Medulla oblongata (tissue), 1 donor: ENCODE data around the gene ERC1.

Source experiments
- DNase-seq: peaks from one replicate; pipeline ENCODE4 v3.0.0-alpha.2; 2015; ENCODE audit errors: extremely low spot score

ERC1 gene

DNA sequence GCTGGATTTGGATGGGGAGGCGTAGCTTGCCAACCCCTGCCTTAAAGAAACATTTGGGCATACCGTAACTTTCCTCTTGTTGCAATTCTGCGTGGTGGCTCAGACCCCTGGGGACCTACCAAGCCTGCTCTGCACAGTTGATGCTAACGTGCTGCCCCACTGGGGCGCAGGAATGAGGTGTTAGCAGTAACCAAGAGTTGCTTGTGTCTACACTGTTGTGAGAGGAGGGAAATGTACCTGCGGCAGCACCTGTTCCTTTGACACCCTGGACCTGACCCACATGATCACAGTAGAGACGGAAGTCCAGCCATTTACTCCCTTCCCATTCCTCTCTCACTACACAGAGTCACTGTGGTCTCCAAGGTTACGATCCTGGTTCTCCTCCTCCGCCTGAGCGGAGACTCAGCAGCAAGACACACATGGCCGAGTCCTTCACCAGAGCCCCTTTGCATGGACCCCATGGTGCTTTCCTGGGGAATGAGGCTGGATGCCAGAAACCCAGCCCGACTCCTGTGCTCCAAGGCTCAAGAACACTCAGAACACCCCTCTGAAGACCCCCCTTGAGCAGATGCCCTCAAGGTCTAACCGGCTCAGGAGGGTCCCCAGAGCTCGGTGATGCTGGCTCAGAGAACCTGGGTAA, 518.5 kb downstream of the ERC1 start:
- DNase-seq, result no peak

GRCh38 chr12:1510056-1510812, 519.2 kb downstream of the ERC1 start:
- no peak for DNase-seq

DNA sequence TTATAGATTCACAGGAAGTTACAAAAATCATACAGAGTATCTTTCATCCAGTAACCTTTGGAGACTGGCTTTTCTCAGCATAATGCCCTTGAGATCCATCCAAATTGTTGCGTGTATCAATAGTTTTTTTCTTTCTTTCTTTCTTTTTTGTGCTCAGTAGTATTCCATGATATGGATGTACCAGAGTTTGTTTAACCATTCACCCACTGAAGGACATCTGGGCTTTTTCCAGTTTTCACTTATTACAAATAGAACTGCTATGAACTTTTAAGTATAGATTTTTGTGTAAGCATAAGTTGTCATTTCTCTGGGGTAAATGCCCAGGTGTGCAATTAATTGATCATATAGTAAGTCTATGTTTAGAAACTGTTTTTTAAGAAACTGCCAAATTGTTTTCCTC, 524.0 kb downstream of the ERC1 start:
- no peak for DNase-seq

- no peak for DNase-seq
These were observed 524.4 kb downstream of the ERC1 start for GRCh38 chr12:1515428-1515827.

GRCh38 chr12:1517007-1517406, 526.0 kb downstream of the ERC1 start:
- DNase-seq, result no peak

GRCh38 chr12:1517734-1518525, 526.9 kb downstream of the ERC1 start:
- DNase-seq, result no peak

GRCh38 chr12:1518591-1519516, 527.8 kb downstream of the ERC1 start:
- DNase-seq, result no peak

DNA sequence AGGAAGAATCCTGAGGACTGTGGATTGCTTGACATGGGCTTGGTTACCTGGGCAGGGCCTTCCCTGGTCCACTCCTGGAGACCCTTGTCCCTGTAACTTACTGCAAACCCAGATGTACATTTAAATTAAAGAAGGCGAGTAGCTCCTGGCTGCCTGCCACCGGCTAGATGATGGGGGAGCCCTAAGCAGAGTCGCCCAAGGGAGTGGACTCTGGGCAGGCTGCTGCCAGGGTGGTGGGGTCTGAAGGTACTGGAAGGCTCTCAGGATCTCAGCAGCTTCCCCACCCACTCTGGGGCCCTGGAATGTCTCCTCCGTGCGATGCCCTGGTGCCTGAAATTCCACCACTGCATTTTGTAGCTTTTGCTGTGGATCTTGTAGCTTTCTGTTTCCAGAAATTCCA, 528.6 kb downstream of the ERC1 start:
- DNase-seq, result no peak

DNA sequence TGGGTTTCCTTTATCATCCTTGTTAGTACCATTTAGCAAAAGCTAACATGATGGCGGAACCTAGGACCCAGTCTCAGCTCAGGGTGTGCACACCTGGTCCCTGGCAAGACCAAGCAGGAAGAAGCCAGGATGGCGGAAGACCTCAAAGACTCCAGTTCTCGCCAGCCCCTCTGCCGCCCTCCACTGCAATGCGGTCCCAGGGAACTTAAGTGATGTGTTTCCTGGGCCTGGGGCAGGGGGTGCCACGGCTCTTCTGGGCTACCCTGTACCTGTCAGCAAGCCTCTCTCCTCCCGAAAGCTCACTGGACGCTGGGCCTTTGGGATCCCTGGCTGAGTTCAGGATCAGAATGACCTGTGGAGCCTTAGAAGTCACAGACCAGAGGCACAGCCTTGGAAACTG, 532.0 kb downstream of the ERC1 start:
- no peak for DNase-seq

DNA sequence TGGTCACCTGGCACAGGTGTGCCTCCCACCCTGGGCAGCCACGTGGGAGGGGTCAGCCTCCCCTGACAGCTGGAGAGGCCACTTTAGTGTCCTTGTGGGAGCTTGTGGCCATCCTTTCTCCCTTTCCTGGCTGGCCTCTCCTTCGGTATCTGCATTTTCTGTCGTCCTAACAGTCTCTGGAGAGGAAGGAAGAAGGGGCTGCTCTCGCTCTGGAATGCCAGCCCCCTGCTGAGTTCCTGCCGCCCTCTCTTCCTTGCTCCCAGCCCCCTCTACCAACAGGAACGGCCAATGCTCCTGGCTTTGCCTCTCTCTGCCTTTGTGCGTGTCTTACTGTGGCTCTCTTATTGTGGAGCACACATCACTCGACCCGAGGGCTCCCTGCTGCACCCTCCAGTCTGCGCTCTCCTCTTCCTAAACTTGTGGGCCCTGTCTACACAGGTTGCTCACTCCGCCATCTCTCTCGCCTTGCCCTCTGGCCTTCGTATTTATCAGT, 532.6 kb downstream of the ERC1 start:
- DNase-seq, result no peak

DNA sequence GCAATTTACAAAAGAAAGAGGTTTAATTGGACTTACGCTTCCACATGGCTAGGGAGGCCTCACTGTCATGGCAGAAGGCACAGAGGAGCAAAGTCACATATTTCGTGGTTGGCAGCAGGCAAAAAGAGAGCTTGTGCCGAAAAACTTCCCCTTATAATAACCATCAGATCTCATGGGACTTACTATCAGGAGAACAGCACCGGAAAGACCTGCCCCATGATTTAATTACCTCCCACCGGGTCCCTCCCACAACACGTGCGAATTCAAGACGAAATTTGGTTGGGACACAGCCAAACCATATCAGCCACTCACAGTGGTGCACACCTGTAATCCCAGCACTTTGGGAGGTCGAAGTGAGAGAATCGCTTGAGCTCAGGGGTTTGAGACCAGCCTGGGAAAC, 534.8 kb downstream of the ERC1 start:
- DNase-seq, result no peak

DNA sequence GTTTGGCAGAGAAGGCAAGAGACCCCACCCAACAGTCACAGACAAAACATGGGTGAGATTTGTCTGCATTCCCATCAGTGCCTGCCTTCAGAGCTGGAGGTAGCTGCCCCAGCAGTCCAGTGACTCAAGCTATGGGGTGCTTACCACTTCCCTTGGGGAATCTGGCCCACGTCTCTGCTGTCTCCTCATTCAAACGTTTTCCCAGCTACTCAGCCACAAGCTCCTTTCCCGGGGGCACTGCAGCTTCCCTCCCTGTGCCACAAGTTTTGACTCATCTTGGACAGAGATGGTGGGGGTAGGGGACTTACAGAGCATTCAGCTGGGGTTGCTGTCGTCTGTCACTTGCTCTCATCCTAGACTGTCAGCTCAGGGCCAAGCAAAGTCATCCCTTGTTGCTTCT, 536.8 kb downstream of the ERC1 start:
- DNase-seq, result no peak

GRCh38 chr12:1528791-1529190, 537.8 kb downstream of the ERC1 start:
- DNase-seq, result no peak

- DNase-seq, result no peak
These were observed 538.3 kb downstream of the ERC1 start for GRCh38 chr12:1529228-1529861.

GRCh38 chr12:1529862-1530591, 539.0 kb downstream of the ERC1 start:
- no peak for DNase-seq

GRCh38 chr12:1530592-1531152, 539.6 kb downstream of the ERC1 start:
- no peak for DNase-seq

- DNase-seq, result no peak
These were observed 540.2 kb downstream of the ERC1 start for GRCh38 chr12:1531153-1531653.

- no peak for DNase-seq
These were observed 540.8 kb downstream of the ERC1 start for GRCh38 chr12:1531654-1532374.
